NT2/D1 (cell line): ENCODE results near the gene CCDC7.
"Not testable (repeated sequence)": the region's sequence is repeated elsewhere in the genome, so short reads cannot be mapped to it uniquely, and the experiment has no call there.

Experiments
- DNase-seq: peaks from one replicate; pipeline ENCODE4 v3.0.0-alpha.2; 2011; ENCODE audit warnings: low read depth, low spot score
- H3K27me3 ChIP-seq: 2 replicates; pipeline ENCODE4 v1.6.0; 2011; ENCODE audit warnings: mild to moderate bottlenecking; ENCODE audit not compliant: insufficient read length, insufficient read depth
- H3K36me3 ChIP-seq: 2 replicates; pipeline ENCODE4 v1.6.1; 2011; ENCODE audit warnings: mild to moderate bottlenecking, low read length, mixed read lengths; ENCODE audit not compliant: insufficient read depth, insufficient read length
- H3K4me1 ChIP-seq: 2 replicates; pipeline ENCODE4 v1.5.1; 2011; ENCODE audit not compliant: insufficient read depth, insufficient read length
- H3K4me3 ChIP-seq: 2 replicates; pipeline ENCODE4 v1.5.1; 2011; ENCODE audit warnings: low read depth; ENCODE audit not compliant: insufficient read length
- H3K9ac ChIP-seq: 2 replicates; pipeline ENCODE4 v1.6.0; 2011; ENCODE audit warnings: low read depth; ENCODE audit not compliant: insufficient read length
- H3K9me3 ChIP-seq: 2 replicates; pipeline ENCODE4 v1.5.1; 2011; ENCODE audit warnings: mild to moderate bottlenecking, low read length; ENCODE audit not compliant: insufficient read depth
- SUZ12 ChIP-seq: IDR thresholded peaks from 2 replicates; pipeline ENCODE4 v1.6.1; 2011; ENCODE audit not compliant: insufficient read length, insufficient read depth; ENCODE audit errors: extremely low read depth
- YY1 ChIP-seq: IDR thresholded peaks from 2 replicates; pipeline ENCODE4 v1.6.1; 2011; ENCODE audit not compliant: insufficient read length, insufficient read depth
- ZNF274 ChIP-seq: IDR thresholded peaks from 2 replicates; pipeline ENCODE4 v1.6.1; 2011; ENCODE audit warnings: mild to moderate bottlenecking, low read depth, low read length

The CCDC7 gene

DNA sequence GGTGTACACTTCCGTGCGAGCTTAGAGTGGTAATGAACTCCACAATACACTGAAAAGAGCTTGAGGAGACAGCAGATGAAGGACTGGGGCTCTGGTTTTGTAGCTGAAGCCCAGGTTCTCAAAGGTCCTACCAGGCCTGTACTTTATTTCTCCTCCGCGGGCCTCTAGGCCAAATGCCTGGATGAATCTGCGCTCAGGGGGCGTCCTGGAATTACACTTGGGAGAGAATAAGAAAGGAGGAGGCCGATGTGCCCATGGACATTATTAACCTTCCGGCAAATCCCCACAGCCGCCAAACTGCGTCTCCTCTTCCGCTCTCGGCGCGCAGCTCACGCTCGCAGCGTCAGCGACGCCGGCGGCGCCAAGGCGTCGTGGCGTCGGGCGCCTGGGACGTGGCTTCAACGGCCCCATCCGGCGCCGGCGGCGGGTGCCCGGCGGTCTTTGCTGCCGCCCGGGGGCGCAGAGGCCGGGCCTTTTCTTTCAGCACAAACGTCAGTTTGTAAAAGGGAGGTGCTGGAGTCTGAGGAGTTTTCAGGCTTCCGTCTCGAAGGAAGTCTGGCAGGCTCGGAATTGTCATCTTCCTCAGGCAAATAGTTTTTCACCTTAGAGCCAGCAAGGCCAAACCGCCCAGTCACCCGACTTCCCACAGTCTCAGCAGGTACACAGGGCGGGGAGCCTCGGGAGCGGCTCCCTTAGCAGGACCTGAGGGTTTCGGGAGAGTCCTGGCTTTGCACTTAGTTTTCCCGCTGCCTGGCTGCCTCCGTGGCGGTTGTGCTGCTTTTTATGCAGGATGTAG is at the start of gene CCDC7:
CCDC7 (plus strand) TSS at position 401 of the 796 bp plus-strand sequence. CDS start 5,503 bp downstream, outside the sequence.
- no peak for TF ChIP-seq SUZ12
- TF ChIP-seq ZNF274 = no peak
- TF ChIP-seq YY1 = no peak
- Histone ChIP-seq H3K9ac (peak within 1 kb of the TSS; percentile 86), H3K4me1 (no peaks in the 10 kb centered on the region), H3K9me3 (no peaks in the 10 kb centered on the region), H3K36me3 (no peaks in the 10 kb centered on the region), H3K4me3 (peak within 1 kb of the TSS; percentile 49), H3K27me3 (no peaks in the 10 kb centered on the region)
- peak; percentile 63 for DNase-seq

DNA sequence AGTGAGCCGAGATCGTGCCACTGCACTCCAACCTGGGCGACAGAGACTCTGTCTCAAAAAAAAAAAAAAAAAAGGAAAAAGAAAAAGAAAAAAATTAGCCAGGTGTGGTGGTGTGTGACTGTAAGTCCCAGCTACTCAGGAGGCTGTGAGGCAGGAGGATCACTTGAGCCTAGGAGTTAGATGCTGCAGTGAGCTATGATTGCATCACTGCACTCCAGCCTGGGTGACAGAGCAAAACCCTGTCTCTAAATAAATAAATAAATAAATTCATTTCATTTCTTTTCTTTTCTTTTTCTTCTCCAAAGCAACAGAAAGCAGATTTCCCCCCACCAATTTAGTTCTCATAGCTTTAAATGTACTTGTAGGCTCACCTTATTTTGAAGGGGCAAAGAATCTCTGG is 48.8 kb upstream of the CCDC7 start:
- not testable (repeated sequence) for H3K4me1 ChIP-seq, H3K4me3 ChIP-seq, H3K36me3 ChIP-seq, DNase-seq, H3K9me3 ChIP-seq, H3K9ac ChIP-seq, H3K27me3 ChIP-seq

DNA sequence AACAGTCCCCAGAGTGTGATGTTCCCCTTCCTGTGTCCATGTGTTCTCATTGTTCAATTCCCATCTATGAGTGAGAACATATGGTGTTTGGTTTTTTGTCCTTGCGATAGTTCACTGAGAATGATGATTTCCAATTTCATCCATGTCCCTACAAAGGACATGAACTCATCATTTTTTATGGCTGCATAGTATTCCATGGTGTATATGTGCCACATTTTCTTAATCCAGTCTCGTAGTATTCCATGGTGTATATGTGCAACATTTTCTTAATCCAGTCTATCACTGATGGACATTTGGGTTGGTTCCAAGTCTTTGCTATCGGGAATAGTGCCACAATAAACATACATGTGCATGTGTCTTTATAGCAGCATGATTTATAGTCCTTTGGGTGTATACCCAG is 46.2 kb upstream of the CCDC7 start:
- not testable (repeated sequence) for H3K4me1 ChIP-seq, H3K9ac ChIP-seq, H3K9me3 ChIP-seq, H3K36me3 ChIP-seq, H3K4me3 ChIP-seq, DNase-seq, H3K27me3 ChIP-seq

DNA sequence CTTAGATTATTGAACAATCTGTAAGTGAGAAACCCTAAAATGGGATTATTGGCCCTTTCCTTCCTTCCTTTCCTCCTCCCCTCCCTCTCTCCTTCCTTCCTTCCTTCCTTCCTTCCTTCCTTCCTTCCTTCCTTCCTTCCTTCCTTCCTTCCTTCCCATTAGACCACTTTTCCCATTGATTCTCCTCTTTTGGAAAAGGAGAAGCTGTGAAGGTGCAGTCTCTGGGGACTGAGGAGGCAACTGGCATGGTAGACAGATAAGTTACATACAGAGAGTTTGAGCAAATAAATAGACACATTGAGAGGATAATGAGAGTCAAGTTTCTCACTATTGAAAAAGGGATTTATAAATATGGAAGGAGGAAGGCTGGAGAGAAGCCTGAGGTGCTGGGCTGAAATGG is 45.0 kb upstream of the CCDC7 start:
- H3K36me3 ChIP-seq = no peaks in the 10 kb centered on the region
- no peak overlapping the region for H3K4me3 ChIP-seq
- H3K9ac ChIP-seq = no peak overlapping the region
- no peaks in the 10 kb centered on the region for H3K9me3 ChIP-seq
- TF ChIP-seq YY1 (no peak), SUZ12 (no peak), ZNF274 (no peak)
- H3K27me3 ChIP-seq = no peaks in the 10 kb centered on the region
- DNase-seq = no peak
- no peaks in the 10 kb centered on the region for H3K4me1 ChIP-seq

DNA sequence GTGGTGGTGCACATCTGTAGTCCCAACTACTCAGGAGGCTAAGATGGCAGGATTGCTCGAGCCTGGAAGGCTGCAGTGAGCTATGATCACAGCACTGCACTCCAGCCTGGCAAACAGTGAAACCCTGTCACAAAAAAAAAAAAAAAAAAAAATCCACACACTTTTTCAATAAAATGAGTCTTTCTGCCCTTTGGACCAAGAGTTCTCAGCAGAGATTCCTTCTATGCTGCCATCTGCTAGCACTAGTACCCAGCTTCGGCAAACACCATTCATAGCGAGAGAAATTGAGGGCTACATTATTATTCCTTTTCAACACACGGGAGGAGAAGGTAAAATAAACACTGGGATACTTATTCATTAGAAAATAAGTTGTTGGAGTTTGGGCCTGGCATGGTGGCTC is 43.4 kb upstream of the CCDC7 start:
- Histone ChIP-seq H3K9ac (no peak overlapping the region), H3K9me3 (no peaks in the 10 kb centered on the region), H3K4me1 (no peaks in the 10 kb centered on the region), H3K4me3 (no peak overlapping the region), H3K27me3 (no peaks in the 10 kb centered on the region), H3K36me3 (no peaks in the 10 kb centered on the region)
- no peak for DNase-seq
- TF ChIP-seq SUZ12 = no peak
- TF ChIP-seq ZNF274 = no peak
- TF ChIP-seq YY1 = no peak

DNA sequence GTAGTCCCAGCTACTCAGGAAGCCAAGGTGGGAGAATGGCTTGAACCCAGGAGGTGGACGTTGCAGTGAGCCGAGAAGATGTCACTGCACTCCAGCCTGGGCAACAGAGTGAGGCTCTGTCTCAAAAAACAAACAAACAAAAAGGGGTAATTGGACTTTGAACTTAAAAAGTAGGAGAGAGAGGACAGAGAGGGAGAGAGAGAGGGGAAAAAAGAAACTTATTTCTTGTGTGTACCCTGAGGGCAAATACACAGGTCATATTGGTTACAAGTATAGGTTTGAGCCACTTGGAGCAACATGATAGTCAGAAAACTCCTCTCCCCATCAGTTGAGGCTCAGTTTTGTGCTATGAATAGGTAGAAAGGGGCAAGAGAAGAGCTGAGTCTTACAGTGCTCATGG is 42.8 kb upstream of the CCDC7 start:
- Histone ChIP-seq H3K9me3 (no peaks in the 10 kb centered on the region), H3K27me3 (no peaks in the 10 kb centered on the region), H3K36me3 (no peaks in the 10 kb centered on the region), H3K4me1 (no peaks in the 10 kb centered on the region), H3K9ac (no peak overlapping the region), H3K4me3 (no peak overlapping the region)
- DNase-seq = no peak
- no peak for TF ChIP-seq YY1
- TF ChIP-seq ZNF274 = no peak
- no peak for TF ChIP-seq SUZ12

DNA sequence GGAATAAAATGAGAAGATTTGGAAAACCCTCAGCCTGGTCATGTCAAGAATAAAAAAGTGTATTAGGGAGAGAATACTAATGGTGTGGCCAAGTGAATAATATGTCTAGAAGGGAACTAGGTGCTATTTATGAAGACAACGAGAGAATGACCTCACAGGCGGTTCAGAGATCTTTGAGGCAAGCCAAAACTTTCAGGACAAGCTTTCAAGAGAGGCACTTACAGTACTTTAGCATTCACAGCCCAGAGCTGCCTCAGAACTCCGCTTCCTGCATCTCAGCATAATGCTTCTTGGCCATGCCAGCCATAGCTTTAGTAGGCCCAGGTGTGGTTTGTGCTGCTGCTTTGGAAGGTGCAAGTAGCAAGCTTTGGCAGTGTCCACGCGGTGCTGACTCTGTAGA is 37.2 kb upstream of the CCDC7 start:
- no peak for DNase-seq
- no peak for TF ChIP-seq YY1
- TF ChIP-seq ZNF274 = no peak
- TF ChIP-seq SUZ12 = no peak
- Histone ChIP-seq H3K4me1 (no peaks in the 10 kb centered on the region), H3K9ac (no peak overlapping the region), H3K36me3 (no peaks in the 10 kb centered on the region), H3K4me3 (no peak overlapping the region), H3K9me3 (no peaks in the 10 kb centered on the region), H3K27me3 (no peaks in the 10 kb centered on the region)

DNA sequence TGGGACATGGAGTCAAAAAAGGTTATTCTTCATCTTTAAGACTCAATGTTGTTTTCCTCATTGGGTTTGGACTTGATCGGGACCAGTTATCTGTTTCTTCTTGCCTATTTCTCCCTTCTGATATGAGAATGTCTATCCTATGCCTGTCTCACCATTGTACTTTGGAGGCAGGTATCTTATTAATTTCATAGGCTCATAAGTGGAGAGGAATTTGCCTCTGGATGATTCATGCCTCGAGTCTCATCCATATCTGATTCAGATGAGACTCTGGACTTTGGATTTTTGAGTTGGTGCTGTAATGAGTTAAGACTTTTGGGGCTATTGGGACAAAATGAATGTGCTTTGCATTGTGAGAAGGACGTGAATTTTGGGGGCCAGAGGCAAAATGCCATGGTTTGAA is 36.2 kb upstream of the CCDC7 start:
- Histone ChIP-seq H3K36me3 (no peaks in the 10 kb centered on the region), H3K9me3 (no peaks in the 10 kb centered on the region), H3K9ac (no peak overlapping the region), H3K4me1 (no peaks in the 10 kb centered on the region), H3K27me3 (no peaks in the 10 kb centered on the region), H3K4me3 (no peak overlapping the region)
- no peak for TF ChIP-seq ZNF274
- DNase-seq = no peak
